Nephron progenitor cell (in vitro differentiated cells): ENCODE data around the gene TMEM178B.
"Not testable (repeated sequence)": the region's sequence is repeated elsewhere in the genome, so short reads cannot be mapped to it uniquely, and the experiment has no call there.

ENCODE experiments used
- DNase-seq: peaks from one replicate; pipeline ENCODE4 v3.0.0; 2021
- H3K27ac Mint-ChIP-seq: 2 replicates; pipeline ENCODE4 v1.8.0; 2021; ENCODE audit warnings: mild to moderate bottlenecking, moderate library complexity, mixed read lengths
- H3K27me3 Mint-ChIP-seq: 2 replicates; pipeline ENCODE4 v1.8.0; 2021; ENCODE audit warnings: mild to moderate bottlenecking, low read depth, mixed read lengths; ENCODE audit not compliant: poor library complexity
- H3K36me3 Mint-ChIP-seq: 2 replicates; pipeline ENCODE4 v1.8.0; 2021; ENCODE audit warnings: low read depth, mixed read lengths
- H3K4me1 Mint-ChIP-seq: 2 replicates; pipeline ENCODE4 v1.8.0; 2021; ENCODE audit warnings: mixed read lengths
- H3K4me3 Mint-ChIP-seq: 2 replicates; pipeline ENCODE4 v1.8.0; 2021; ENCODE audit warnings: mild to moderate bottlenecking, moderate library complexity, mixed read lengths
- H3K9me3 Mint-ChIP-seq: 2 replicates; pipeline ENCODE4 v1.8.0; 2021; ENCODE audit warnings: mild to moderate bottlenecking, moderate library complexity, mixed read lengths
- TF ChIP-seq, protein P1 (sequence below): fragments of 200-600 bp; sonication (generic); IDR thresholded peaks from 2 replicates; pipeline ENCODE4 v1.5.0; 2021; ENCODE audit warnings: antibody characterized with exemption

TMEM178B gene

DNA sequence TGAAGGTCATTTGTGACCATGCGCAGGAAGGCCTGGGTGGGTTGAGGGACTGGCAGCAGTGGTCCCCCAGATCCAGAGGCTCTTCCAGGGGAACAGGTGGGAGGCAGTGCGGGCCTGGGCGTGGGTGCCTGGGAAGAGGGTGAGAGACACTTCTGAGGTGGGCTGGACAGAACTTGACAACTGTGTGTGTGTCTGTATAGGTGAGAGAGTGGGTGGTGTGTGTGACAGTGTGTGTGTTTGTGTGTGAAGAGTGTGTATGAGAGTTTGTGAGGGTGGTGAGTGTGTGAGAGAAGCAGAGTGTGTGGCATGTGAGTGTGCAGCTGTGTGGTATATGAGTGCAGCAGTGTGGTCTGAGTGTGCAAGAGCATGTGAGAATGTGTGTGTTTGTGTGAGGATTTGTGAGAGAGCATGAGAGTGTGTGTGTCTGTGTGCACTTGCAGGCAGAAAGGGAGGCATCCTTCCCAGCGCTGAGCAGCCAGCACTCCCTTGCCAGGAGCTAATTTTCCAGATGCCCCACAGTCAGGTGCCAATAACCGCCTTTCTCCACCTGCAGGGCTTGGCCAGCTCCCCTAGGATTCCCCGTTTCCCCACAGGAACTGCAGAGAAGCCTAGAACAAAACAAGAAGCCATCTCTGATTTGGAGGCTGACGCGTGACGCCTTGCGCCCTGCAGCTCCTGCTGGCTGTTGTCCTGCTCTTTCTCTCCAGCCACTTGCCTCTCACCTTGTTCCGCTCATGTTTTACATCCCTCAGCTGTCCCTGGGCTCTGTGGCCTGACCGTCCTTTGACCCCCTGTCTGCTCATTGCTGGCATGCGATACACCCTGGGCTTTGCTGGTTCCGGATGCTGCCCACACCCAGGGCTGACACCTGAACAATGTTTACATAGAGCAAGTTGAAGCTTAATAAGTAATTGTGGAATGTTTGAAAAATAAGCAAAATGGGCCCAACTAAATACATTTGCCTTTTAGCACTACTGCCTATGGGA lies 88.0 kb downstream of the TMEM178B start:
- DNase-seq = no peak
- Mint-ChIP-seq H3K36me3 (no peaks in the 10 kb centered on the region), H3K27ac (peak overlapping the region; percentile 29), H3K27me3 (peaks cover 3% of the 10 kb centered on the region), H3K9me3 (no peaks in the 10 kb centered on the region), H3K4me3 (no peak overlapping the region), H3K4me1 (peaks cover 19% of the 10 kb centered on the region)
- TF ChIP-seq, protein P1, sequence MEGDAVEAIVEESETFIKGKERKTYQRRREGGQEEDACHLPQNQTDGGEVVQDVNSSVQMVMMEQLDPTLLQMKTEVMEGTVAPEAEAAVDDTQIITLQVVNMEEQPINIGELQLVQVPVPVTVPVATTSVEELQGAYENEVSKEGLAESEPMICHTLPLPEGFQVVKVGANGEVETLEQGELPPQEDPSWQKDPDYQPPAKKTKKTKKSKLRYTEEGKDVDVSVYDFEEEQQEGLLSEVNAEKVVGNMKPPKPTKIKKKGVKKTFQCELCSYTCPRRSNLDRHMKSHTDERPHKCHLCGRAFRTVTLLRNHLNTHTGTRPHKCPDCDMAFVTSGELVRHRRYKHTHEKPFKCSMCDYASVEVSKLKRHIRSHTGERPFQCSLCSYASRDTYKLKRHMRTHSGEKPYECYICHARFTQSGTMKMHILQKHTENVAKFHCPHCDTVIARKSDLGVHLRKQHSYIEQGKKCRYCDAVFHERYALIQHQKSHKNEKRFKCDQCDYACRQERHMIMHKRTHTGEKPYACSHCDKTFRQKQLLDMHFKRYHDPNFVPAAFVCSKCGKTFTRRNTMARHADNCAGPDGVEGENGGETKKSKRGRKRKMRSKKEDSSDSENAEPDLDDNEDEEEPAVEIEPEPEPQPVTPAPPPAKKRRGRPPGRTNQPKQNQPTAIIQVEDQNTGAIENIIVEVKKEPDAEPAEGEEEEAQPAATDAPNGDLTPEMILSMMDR = no peak

- DNase-seq = no peak
- H3K9me3 Mint-ChIP-seq = no peaks in the 10 kb centered on the region
- H3K36me3 Mint-ChIP-seq = no peaks in the 10 kb centered on the region
- no peak overlapping the region for H3K4me3 Mint-ChIP-seq
- TF ChIP-seq, protein P1 = no peak
- no peak overlapping the region for H3K27ac Mint-ChIP-seq
- H3K27me3 Mint-ChIP-seq = no peaks in the 10 kb centered on the region
- peaks cover 26% of the 10 kb centered on the region for H3K4me1 Mint-ChIP-seq
Measured at GRCh38 chr7:141165521-141165920, 91.7 kb downstream of the TMEM178B start.

GRCh38 chr7:141166926-141167325 lies 93.1 kb downstream of the TMEM178B start:
- Mint-ChIP-seq H3K27ac (no peak overlapping the region), H3K27me3 (no peaks in the 10 kb centered on the region), H3K36me3 (no peaks in the 10 kb centered on the region), H3K4me1 (peaks cover 12% of the 10 kb centered on the region), H3K9me3 (no peaks in the 10 kb centered on the region), H3K4me3 (no peak overlapping the region)
- TF ChIP-seq, protein P1 = no peak
- no peak for DNase-seq

- Mint-ChIP-seq H3K36me3 (no peaks in the 10 kb centered on the region), H3K4me3 (no peak overlapping the region), H3K9me3 (no peaks in the 10 kb centered on the region), H3K4me1 (peaks cover 9% of the 10 kb centered on the region), H3K27ac (peak overlapping the region; percentile 8), H3K27me3 (peaks cover 5% of the 10 kb centered on the region)
- TF ChIP-seq, protein P1 = no peak
- DNase-seq = no peak
Measured at GRCh38 chr7:141167381-141167964, 93.6 kb downstream of the TMEM178B start.

- H3K36me3 Mint-ChIP-seq = not testable (repeated sequence)
Measured at GRCh38 chr7:141169157-141169556, 95.3 kb downstream of the TMEM178B start.

DNA sequence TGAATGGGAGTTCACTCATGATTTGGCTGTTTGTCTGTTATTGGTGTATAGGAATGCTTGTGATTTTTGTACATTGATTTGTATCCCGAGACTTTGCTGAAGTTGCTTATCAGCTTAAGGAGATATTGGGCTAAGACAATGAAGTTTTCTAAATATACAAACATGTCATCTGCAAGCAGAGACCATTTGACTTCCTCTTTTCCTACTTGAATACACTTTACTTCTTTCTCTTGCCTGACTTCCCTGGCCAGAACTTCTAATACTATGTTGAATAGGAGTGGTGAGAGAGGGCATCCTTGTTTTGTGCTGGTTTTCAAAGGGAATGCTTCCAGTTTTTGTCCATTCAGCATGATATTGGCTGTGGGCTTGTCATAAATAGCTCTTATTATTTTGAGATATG lies 101.9 kb downstream of the TMEM178B start:
- H3K9me3 Mint-ChIP-seq, DNase-seq, H3K36me3 Mint-ChIP-seq, H3K4me1 Mint-ChIP-seq, H3K27ac Mint-ChIP-seq, H3K4me3 Mint-ChIP-seq: not testable (repeated sequence)
- peaks cover 19% of the 10 kb centered on the region for H3K27me3 Mint-ChIP-seq

More at GRCh38 chr7:141169157-141169556, 95.3 kb downstream of the TMEM178B start:
- H3K4me1 Mint-ChIP-seq, DNase-seq, H3K27ac Mint-ChIP-seq, H3K4me3 Mint-ChIP-seq, H3K9me3 Mint-ChIP-seq, H3K27me3 Mint-ChIP-seq: not testable (repeated sequence)

- H3K27me3 Mint-ChIP-seq = peaks cover 17% of the 10 kb centered on the region
- not testable (repeated sequence) for H3K36me3 Mint-ChIP-seq, DNase-seq, H3K4me1 Mint-ChIP-seq, H3K27ac Mint-ChIP-seq, H3K4me3 Mint-ChIP-seq, H3K9me3 Mint-ChIP-seq
Measured at GRCh38 chr7:141177120-141177519, 103.3 kb downstream of the TMEM178B start.
